Activated CD4-positive, CD25-positive, alpha-beta regulatory T cell (primary cell): ENCODE measurements around the gene TWIST2.

ENCODE experiments used
- DNase-seq, 4 experiments: peaks; one replicate each; lab custom pipeline; 2025; lab: John Stamatoyannopoulos, UW

Gene TWIST2

GRCh38 chr2:238939521-238940403, 91.9 kb downstream of the TWIST2 start:
- no peak for DNase-seq

- DNase-seq = no peak
These were observed 92.9 kb downstream of the TWIST2 start for GRCh38 chr2:238940806-238941205.

GRCh38 chr2:238941262-238941792, 93.4 kb downstream of the TWIST2 start:
- DNase-seq = no peak

DNA sequence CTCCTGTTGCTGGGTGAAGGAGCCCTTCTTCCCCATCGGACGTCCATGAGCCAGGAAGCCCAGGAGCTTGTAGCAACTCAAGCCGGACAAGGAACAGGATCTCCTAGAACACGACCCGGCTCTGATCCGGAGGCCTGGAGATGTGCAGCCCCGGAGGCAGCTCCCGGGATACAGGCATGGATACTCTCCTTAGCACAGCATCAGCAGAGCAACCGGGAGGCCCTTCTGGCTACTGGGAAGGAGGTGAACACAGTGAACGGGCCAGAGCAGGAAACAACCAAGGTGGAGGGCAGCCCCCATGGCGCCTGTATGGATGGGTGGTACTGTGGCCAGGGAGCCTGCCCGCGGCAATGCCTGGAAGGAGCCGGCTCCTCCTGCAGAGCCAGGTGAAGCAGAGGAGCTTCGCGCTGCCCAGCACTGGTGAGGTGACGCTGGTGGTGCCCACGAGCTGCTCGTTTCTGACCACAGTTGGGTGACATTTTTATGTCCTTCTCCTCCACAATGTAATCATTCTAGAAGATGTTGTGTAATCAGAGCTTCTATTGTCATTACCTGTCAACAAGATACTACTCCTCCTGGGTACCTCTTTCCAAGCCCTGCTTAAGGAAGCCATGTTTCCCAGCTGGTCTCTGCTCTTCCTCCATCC, 94.3 kb downstream of the TWIST2 start:
- no peak for DNase-seq

DNA sequence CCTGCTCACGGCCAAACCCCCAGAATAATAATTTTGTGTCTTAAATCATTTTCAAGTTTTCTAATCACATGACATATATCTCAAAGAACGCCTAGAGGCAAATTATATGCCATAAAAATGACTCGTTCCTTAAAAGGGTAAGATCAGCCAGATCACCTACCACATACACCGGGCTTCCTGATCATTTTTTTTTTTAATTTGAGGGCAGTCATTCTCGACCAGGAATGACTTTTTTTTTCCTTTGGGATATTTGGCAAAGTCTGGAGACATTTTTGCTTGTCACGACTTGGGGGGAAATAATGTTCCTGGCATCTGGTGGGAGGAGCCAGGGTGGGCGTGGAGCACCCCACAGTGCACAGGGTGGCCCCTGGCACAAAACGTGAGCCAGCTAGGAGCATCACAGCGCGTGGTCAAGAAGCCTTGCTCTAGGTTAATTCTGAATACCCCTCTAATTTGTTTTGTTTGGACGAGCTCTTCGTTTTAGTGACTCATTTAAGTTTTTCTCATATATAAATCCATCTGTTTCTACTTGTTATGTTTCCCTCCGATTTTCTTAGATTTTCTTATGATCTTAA, 94.9 kb downstream of the TWIST2 start:
- DNase-seq = no peak

DNA sequence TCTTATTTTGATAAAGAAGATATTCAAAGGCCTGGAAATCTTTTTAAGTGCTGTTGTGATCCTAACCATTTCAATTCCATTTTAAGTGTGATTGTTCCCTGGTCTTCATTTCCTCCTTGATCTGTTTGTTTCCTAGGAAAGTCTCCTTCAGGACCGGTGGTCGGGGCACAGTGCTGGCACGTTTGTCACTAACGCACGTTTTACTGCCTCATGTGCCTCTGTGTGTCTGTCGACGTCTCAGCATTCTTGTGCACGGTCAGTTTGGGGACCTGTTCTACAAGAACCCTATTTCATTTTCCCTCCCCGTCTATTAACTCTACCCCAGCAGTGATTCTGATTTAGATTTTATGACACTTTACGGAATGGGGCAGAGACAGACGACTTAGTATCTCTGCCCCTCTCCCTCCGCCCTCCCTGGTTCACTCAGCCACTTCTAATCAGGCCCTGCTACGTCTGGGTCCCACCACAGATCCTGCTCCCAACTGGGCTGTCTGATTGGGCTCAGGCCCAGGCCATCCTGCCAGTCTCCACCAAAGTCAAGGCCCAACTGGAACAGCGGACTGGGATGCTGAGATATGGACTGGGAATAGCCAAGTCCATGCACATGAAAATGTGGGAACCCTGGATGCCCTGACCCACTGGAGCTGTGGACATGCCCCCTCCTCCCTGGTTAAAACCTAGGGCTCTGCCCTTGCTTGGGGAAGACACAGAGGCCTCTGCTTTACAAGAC, 95.6 kb downstream of the TWIST2 start:
- DNase-seq = no peak

DNA sequence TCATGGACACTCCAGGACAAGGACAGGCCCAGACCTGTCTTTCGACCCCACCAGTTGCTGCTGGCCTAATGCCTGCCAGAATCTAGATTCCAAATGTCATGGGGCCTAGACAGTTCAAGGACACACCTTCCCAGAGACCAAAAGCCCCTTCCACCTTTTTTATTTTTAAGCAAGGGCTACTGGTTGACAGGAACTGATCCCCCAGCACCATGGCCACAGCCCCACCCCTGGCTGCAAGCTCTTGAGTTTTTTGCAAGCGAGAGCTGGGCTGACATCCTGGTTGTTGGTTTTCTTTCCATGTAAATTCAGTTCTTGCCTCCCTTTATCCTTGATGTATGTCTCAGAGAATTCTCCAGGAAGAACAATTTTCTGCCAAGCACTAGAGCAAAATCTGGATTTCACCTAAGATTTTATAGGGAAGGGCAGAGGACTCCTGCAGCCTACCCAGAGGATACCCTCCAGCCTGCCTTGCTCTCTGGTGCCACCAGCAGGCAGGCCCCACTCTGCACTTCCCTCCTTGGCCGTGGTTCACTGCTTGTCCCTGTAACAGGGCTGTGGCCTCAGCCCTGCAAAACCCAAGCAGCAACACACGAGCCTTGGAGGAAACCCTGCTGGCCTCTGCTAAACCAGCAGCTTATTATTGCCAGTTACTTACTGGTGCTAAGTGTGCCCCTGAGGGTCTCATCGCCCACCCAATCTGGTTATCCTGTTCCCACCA, 97.7 kb downstream of the TWIST2 start:
- DNase-seq = no peak

- no peak for DNase-seq
These were observed 98.7 kb downstream of the TWIST2 start for GRCh38 chr2:238946318-238947242.

GRCh38 chr2:238947243-238947760, 99.4 kb downstream of the TWIST2 start:
- no peak for DNase-seq

GRCh38 chr2:238947920-238948710, 100.2 kb downstream of the TWIST2 start:
- DNase-seq = no peak

DNA sequence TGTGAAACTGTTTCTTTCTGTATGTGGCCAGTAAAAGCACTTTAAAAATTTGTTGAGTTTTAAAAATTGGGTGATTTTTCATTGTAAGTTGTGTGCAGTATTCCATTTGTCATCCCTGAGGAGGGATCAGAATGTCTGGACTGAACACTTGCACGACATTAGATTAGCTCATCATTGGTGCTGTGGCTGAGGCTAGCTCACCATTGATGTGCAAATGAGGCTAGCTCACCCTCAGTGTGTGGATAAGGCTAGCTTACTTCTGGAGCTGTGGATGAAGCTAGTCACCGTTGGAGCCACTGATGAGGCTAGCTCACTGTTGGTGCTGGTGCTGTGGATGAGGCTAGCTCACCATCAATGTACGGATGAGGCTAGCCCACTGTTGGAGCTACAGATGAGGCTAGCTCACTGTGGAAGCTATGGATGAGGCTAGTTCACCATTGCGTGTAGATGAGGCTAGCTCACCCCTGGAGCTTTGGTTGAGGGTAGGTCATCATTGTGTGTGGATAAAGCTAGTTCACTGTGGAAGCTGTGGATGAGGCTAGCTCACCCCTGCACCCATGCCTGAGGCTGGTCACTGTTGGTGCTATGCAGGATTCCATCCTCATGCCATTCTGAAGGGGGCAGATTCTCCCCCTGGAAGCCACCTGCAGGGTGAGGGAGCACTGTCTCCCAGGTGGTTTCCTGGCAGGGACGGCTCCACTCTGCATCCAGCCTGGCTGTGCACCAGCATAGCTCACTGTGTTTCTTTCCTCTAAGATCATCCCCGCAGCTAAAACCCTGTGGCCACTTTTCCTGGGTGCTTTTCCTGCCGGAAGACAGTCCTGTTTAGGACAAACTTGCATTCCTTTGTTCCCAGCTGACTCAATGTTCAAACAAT, 101.1 kb downstream of the TWIST2 start:
- DNase-seq = no peak

DNA sequence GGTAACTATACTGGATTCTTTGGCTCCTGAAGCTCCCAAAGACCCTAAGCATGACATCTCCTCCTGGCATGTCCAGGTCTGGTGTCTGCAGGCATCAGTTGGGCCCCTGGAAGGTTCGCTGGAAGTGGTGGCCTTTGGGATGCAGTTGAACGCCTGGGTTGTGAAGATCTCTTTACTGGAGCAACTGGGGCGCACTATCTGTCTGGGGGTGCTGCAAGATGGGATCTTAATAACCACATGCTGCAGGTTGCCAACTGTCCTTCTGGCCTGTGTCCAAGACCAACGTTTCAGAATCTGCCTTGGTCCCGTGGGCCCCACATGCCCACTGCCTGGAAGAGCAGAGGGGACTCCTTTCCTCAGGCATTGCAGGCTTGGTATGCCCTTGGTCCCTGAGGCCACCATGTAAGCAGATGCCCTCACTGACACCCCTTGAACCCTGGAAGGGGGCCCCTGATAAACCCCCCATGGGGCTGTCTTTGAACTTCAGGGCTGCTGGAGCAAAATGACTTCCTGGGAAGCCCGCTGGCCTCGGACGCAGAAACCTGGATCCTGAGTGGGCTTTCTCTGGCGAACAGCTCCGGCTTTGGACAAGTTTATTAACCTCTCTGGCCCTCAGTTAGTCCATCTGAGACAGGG, 101.9 kb downstream of the TWIST2 start:
- no peak for DNase-seq

DNA sequence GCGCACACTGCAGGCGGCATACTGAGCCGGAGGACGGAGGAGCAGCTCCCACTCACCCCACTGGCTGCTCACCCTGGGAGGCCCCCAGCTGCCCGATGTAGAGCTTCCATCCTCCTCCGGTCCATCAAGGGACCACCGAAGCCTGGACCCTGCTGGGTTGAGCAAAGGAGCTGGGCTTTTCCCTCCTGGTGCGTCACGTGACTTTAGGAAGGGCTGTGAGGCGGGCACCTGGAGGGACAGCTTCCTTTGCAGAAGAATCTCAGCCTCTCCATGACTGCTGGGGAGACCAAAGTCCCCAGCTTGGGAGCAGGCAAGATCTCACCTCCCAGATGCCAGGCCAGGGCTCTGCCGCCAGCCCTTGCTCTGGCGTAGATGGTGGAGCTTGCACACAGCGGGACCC, 102.7 kb downstream of the TWIST2 start:
- DNase-seq = no peak

GRCh38 chr2:238952261-238952919, 104.5 kb downstream of the TWIST2 start:
- no peak for DNase-seq

DNA sequence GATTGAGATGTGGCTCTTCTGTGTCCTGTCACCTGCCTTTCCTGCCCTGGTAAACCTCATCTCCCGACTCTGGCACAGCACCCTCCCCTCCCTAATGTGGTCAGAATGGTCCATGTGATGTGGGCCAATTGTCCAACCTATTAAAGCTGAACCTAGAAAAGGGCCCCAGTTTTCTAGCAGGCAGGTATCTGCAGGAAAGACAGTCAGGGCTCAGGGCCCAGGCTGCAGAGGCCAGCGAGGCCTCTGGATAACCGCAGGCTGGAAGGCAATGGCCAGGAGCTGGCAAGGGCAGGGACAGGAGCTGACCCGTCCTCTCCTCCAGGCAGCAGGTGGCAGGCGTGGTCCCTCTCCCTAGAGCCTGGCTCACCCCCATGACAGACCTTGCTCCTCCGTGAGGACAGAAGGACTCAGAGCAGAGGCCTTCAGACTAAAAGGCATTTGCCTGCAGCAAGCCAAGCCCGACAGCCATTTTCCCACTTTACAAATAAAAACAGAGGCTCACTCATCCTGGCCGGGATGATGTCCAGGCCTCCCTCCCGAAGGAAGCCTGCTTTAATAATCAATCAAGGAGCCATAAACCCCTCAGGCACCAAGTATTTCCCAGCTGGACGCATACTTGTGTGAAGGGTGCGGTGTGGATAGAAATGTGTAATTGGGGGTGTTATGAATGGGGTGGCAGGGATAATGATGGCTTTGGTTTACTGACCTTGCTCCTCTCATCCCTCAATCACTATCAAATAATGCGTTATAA, 107.1 kb downstream of the TWIST2 start:
- DNase-seq = no peak
